Fibroblast of lung (primary cell): ENCODE measurements around the gene ATRX.

Source experiments
- EZH2 ChIP-seq: IDR thresholded peaks from 2 replicates; pipeline ENCODE4 v1.5.1; 2012; ENCODE audit warnings: low read length, control low read depth, mild to moderate bottlenecking; ENCODE audit errors: missing control alignments
- TF ChIP-seq, protein P1 (sequence below), 2 donors: IDR thresholded peaks in 1 of 2; conservative IDR thresholded peaks in 1 of 2; 1 replicate in 1 of 2; 2 replicates in 1 of 2; pipeline ENCODE4 v1.5.1; 2011 to 2012; ENCODE audit warnings: low read length in 2 of 2, control low read depth in 1 of 2, inconsistent platforms in 1 of 2, low read depth in 1 of 2, mild to moderate bottlenecking in 1 of 2

DNA sequence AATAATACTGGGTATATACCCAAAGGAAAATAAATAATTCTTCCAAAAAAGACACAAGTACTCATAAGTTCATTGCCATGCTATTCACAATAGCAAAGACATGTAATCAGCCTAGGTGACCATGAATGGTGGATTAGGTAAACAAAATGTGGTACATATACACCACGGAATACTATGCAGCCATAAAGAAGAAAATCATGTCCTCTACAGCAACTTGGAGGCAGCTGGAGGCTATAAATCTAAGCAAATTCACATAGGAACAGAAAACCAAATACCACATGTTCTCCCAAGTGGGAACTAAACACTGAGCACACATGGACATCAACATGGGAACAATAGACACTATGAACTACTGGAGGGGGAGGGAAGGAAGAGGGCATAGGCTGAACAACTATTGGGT is 146.2 kb downstream of the ATRX start:
- TF ChIP-seq, protein P1, sequence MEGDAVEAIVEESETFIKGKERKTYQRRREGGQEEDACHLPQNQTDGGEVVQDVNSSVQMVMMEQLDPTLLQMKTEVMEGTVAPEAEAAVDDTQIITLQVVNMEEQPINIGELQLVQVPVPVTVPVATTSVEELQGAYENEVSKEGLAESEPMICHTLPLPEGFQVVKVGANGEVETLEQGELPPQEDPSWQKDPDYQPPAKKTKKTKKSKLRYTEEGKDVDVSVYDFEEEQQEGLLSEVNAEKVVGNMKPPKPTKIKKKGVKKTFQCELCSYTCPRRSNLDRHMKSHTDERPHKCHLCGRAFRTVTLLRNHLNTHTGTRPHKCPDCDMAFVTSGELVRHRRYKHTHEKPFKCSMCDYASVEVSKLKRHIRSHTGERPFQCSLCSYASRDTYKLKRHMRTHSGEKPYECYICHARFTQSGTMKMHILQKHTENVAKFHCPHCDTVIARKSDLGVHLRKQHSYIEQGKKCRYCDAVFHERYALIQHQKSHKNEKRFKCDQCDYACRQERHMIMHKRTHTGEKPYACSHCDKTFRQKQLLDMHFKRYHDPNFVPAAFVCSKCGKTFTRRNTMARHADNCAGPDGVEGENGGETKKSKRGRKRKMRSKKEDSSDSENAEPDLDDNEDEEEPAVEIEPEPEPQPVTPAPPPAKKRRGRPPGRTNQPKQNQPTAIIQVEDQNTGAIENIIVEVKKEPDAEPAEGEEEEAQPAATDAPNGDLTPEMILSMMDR (conservative IDR thresholded peaks at IDR 0.05 in 1 of 2, IDR thresholded peaks at IDR 0.05 in 1 of 2; ENCODE audit: low read depth in 1 of 2, low read length in 2 of 2) = no peak
- no peak for TF ChIP-seq EZH2
